A204.1 (cell line): ENCODE data around the gene CHMP2B.
"Not testable (repeated sequence)": the region's sequence is repeated elsewhere in the genome, so short reads cannot be mapped to it uniquely, and the experiment has no call there.

Source experiments
- FAIRE-seq: peaks from 2 replicates; lab custom pipeline; 2012; peaks lifted over from hg19 to GRCh38; lab: Jason Lieb, UNC

CHMP2B gene

DNA sequence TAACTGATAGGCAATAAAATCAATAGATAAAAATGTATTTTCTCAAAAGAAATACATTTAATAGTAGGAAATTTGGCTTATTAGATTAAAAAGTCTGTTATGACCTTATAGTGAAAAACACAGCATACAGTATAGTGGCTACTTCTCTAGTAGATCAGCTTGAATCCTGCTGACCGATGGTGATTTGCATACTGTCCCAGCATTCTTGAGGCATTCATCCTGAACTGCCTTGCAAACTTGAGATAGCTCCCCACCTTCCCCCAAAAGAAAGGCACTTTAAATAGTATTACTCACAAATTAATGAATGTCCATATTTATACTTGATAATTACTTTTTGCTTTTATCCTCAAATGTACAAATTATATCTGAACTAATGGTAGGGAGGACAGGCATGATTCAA is 6.7 kb downstream of the CHMP2B start:
- FAIRE-seq, result no peak

- FAIRE-seq, result no peak
These were observed 9.0 kb downstream of the CHMP2B start for GRCh38 chr3:87236093-87236492.

DNA sequence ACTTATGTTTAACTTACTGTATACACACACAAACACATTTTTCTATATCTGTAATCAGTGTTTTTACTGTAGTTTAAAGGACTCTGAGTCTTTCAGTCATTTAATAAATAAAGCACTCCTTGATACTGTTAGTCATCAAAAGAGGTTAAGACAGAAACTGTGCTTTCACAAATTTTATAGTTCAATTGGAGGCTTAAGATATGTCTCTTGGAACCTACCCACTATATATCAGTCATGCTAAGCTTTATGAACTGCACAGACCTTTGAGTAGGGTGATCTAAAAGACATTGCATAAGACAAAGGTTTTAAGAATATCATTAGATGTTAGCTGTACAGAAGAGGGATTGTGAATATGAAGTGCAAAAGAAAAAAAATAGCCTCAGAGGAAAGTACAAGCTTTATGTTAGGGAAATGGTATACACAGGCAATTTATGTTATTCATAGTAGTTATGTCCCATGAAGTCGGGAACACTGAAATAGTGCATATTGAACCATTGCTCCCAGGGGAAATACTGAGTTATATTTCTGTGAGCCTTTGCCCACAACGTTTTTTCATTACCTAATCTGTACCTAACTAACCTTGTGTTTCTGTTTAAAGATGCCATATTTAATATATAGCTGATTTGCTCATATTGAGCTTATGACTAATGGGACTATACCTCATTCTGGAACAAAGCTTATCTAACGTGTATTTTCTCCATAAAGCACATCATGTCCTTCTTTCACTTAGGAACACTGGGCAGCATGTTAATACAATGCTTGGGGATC is 19.7 kb downstream of the CHMP2B start:
- no peak for FAIRE-seq

- FAIRE-seq, result no peak
These were observed 20.3 kb downstream of the CHMP2B start for GRCh38 chr3:87247430-87247773.

- FAIRE-seq, result not testable (repeated sequence)
These were observed 21.1 kb downstream of the CHMP2B start for GRCh38 chr3:87248231-87248630.

- no peak for FAIRE-seq
These were observed 21.7 kb downstream of the CHMP2B start for GRCh38 chr3:87248831-87249230.

GRCh38 chr3:87250009-87250408 is 22.9 kb downstream of the CHMP2B start:
- no peak for FAIRE-seq

- peak; percentile 93 for FAIRE-seq
These were observed 33.2 kb downstream of the CHMP2B start for GRCh38 chr3:87260270-87260669.

DNA sequence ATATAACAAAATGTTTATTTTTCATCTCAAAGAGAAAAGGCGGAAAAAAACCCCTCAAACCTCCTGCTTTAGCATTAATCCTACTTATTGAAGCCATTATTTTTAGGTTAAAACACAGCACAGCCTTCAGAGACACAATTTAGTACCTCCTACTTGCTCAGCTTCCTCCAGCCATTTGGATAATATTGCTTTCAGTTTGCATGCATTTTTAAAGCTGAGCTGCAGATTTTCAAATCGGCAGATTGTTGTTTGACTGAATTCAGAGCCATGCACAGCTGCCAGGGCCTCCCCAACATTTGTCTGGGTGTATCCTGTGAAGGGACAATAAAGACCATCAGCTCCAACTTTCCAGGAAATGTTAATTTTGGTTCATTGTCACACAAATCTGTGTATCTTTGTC is 34.8 kb downstream of the CHMP2B start:
- no peak for FAIRE-seq

- FAIRE-seq, result no peak
These were observed 41.0 kb downstream of the CHMP2B start for GRCh38 chr3:87267953-87268645.

- FAIRE-seq, result no peak
These were observed 41.6 kb downstream of the CHMP2B start for GRCh38 chr3:87268646-87269211.

DNA sequence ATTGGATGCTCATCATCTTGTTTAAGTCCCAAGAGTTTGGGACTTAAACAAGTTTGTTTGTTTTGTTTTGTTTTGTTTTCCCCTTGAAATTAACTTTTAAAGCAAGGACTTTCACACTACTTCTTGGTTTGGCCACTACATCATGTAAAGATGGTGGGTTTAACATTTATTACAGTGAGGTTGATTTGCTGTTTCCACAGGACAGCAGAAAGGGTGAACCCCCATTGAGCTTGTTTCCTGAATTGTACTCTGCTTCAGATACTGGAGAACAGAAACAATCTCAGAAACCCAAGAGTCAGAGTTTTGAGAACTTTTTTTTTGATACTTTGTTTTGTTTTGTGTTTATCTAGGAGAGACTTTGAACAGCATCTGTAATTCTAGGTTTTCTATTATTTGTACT is 42.6 kb downstream of the CHMP2B start:
- no peak for FAIRE-seq

GRCh38 chr3:87270908-87271700 is 44.0 kb downstream of the CHMP2B start:
- FAIRE-seq, result no peak

DNA sequence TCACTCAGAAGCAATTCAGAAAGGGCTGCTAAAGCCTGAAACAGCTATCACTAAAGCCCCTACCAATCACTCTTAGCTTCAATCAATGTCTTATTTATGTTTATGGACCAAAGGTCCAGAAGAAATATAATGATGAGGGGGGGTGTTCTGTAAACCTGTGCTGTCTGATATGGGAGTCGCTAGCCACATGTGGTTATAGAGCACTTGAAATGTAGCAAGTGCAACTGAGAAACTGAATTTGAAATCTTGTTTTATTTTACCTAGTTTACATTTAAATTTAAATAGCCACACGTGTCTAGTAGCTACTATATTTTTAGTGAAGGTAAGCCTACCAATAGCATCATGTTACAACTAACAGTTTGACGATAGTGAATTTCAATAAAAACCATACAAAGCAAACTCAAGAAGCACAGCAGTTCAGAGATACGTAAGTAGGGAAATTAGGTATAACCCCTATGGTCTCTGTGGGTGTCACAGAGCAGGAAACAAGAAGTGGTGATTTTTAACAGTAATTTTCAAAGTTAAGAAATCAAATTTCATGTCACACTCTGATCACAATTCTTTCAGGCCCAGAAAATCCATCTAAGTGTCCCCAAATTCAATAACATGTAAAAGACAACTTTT is 45.7 kb downstream of the CHMP2B start:
- FAIRE-seq, result no peak

DNA sequence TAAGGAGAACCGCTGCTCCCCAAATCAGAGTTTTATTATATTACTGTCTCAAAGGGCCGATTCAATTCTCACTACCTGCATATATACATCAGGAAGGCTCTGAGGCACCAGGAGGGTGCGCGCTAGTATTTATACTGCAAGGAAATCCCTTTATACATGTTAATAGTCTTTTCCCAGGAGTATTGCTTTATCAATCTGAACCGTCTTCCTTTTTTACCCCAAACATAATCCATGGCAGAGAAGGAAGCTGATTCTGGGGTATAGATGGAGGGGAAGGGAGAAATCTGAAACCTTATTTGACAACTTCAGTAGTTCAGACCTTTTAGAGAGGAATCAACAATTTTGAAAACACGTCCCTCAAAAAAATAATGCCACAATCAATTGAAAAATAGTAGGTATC is 49.4 kb downstream of the CHMP2B start, which contains the start of gene POU1F1:
POU1F1 (minus strand) TSS at position 101 of the 400 bp plus-strand sequence. CDS start 122 bp downstream, outside the sequence.
- no peak for FAIRE-seq

DNA sequence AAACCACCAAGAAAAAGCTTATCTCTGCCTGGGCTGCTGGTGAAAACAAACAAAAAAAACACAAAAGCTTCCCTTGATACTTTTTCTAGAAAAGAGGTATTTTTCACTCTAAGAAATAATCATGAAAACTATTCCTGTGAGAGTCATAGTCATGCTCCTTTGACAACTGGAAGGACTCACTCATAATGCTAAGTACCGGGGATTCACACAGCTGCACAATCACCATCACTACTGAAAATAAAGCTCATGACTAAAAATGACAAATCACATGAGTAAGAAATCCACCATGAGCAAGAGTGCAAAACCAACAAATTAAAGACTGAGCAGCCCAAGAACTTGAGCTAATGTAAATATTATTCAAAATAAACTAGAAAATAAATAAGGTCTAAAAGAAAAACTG is 59.9 kb downstream of the CHMP2B start:
- FAIRE-seq, result no peak

DNA sequence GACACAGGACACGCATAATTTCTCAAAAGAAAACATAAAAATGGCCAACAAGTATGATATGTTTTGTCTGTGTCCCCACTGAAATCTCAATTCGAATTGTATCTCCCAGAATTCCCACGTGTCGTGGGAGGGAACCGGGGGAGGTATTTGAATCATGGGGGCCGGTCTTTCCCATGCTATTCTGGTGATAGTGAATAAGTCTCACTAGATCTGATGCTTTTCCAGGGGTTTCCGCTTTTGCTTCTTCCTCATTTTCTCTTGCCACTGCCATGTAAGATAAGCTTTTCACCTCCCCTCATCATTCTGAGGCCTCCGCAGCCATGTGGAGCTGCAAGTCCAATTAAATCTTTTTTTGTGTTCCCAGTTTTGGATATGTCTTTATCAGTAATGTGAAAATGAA is 61.3 kb downstream of the CHMP2B start:
- FAIRE-seq, result no peak

- peak; percentile 98 for FAIRE-seq
These were observed 71.1 kb downstream of the CHMP2B start for GRCh38 chr3:87298111-87298718.

- FAIRE-seq, result not testable (repeated sequence)
These were observed 77.9 kb downstream of the CHMP2B start for GRCh38 chr3:87305031-87305430.
